ENCODE results near the gene AUP1.
"Not testable (repeated sequence)": the region's sequence is repeated elsewhere in the genome, so short reads cannot be mapped to it uniquely, and the experiment has no call there.

AUP1 gene

GRCh38 chr2:74502147-74502719 is 27.3 kb downstream of the AUP1 start:
- H3K4me3 ChIP-seq (ENCODE audit: low read depth, low read length) = peak overlapping the region; percentile 54

GRCh38 chr2:74501335-74502071 is 28.0 kb downstream of the AUP1 start:
- H3K4me3 ChIP-seq (ENCODE audit: low read depth, low read length) = no peak overlapping the region
- DNase-seq (ENCODE audit: low read depth) = no peak

More at GRCh38 chr2:74502147-74502719, 27.3 kb downstream of the AUP1 start:
- no peak for DNase-seq (ENCODE audit: low read depth)

GRCh38 chr2:74500578-74500946 is 28.9 kb downstream of the AUP1 start:
- DNase-seq (ENCODE audit: low read depth) = no peak
- H3K4me3 ChIP-seq (ENCODE audit: low read depth, low read length) = no peak overlapping the region

GRCh38 chr2:74499940-74500577 is 29.4 kb downstream of the AUP1 start:
- no peak for DNase-seq (ENCODE audit: low read depth)
- peak overlapping the region; percentile 41 for H3K4me3 ChIP-seq (ENCODE audit: low read depth, low read length)

- H3K4me3 ChIP-seq (ENCODE audit: low read depth, low read length) = peak within 1 kb of the TSS; percentile 41
- no peak for DNase-seq (ENCODE audit: low read depth)
Observed at GRCh38 chr2:74499267-74499939, 30.1 kb downstream of the AUP1 start, which contains the start of gene LBX2. Gene LBX2, minus strand, starts transcription at chr2:74499603. Its CDS starts 66 bp downstream, at chr2:74499537.

GRCh38 chr2:74498500-74499266 is 30.8 kb downstream of the AUP1 start:
- peak overlapping the region; percentile 41 for H3K4me3 ChIP-seq (ENCODE audit: low read depth, low read length)
- no peak for DNase-seq (ENCODE audit: low read depth)

GRCh38 chr2:74497777-74498499 is 31.6 kb downstream of the AUP1 start:
- DNase-seq (ENCODE audit: low read depth) = no peak
- peak overlapping the region; percentile 41 for H3K4me3 ChIP-seq (ENCODE audit: low read depth, low read length)

GRCh38 chr2:74496997-74497776 is 32.3 kb downstream of the AUP1 start:
- no peak for DNase-seq (ENCODE audit: low read depth)
- H3K4me3 ChIP-seq (ENCODE audit: low read depth, low read length) = no peak overlapping the region

GRCh38 chr2:74495440-74495839 is 34.1 kb downstream of the AUP1 start:
- DNase-seq (ENCODE audit: low read depth) = no peak
- H3K4me3 ChIP-seq (ENCODE audit: low read depth, low read length) = no peak overlapping the region

GRCh38 chr2:74493546-74493945 is 36.0 kb downstream of the AUP1 start:
- H3K4me3 ChIP-seq (ENCODE audit: low read depth, low read length) = no peak overlapping the region

GRCh38 chr2:74491648-74492544 is 37.6 kb downstream of the AUP1 start:
- no peak overlapping the region for H3K4me3 ChIP-seq (ENCODE audit: low read depth, low read length)
- DNase-seq (ENCODE audit: low read depth) = no peak

More at GRCh38 chr2:74493546-74493945, 36.0 kb downstream of the AUP1 start:
- DNase-seq (ENCODE audit: low read depth) = no peak

GRCh38 chr2:74489906-74490305 is 39.6 kb downstream of the AUP1 start:
- H3K4me3 ChIP-seq (ENCODE audit: low read depth, low read length) = no peak overlapping the region
- no peak for DNase-seq (ENCODE audit: low read depth)

- no peak for DNase-seq (ENCODE audit: low read depth)
- H3K4me3 ChIP-seq (ENCODE audit: low read depth, low read length) = no peak overlapping the region
Observed at GRCh38 chr2:74488643-74489481, 40.6 kb downstream of the AUP1 start.

GRCh38 chr2:74486141-74486540 is 43.4 kb downstream of the AUP1 start:
- no peak overlapping the region for H3K4me3 ChIP-seq (ENCODE audit: low read depth, low read length)
- no peak for DNase-seq (ENCODE audit: low read depth)

GRCh38 chr2:74483675-74484164 is 45.8 kb downstream of the AUP1 start:
- not testable (repeated sequence) for DNase-seq (ENCODE audit: low read depth)
- H3K4me3 ChIP-seq (ENCODE audit: low read depth, low read length) = peak overlapping the region; percentile 90

Data from skeletal muscle cell (primary cell).